ENCODE measurements around the gene P2RX1.

Gene P2RX1

DNA sequence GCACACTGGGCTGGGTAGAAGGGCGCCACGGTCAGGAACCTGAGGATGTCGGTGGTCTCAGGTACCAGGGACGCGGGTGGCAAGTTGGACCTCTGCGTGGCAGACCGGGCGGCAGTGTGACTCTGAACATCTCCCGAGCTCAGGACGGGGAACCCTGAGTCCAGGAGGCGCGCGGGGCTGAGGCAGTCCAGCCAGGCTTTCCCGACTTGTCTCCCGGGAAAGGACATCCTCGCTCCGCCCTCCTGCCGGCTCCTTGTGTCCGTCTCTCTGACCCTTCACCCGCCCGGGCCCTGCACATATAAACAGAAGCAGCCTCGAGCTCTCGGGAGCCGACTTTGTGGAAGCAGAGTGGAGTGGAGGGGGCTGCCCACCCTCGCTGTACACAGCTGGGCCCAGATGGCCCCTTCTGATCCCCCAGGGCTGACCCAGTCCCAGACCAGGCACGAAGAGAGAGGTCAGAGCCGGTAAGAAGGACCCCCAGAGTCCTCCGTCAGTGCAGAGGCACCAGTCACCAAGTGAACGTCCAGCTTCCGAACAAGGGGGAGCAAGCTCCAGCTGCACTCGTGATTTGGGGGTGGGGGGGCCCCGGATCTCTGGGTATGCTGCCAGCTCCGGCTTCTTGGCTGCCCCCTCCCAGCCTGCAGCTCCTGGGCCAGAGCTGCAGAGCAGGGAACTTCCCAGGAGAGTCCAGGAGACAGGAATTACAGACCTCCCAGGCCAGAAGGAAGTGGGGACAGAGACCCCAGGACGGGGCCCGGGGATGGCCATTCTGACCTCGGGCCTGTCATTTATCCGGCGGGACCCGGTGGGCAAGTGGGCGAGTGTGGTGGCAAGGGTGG is 8.5 kb upstream of the P2RX1 start:
- no peak overlapping the region for H3K4me3 ChIP-seq
- no peak for DNase-seq (ENCODE audit: low spot score in 2 of 2)
- H3K36me3 ChIP-seq (replicated peaks), result no peaks in the 10 kb centered on the region
- no peaks in the 10 kb centered on the region for H3K4me1 ChIP-seq
- H3K9me3 ChIP-seq, result no peaks in the 10 kb centered on the region
- no peaks in the 10 kb centered on the region for H3K27me3 ChIP-seq (ENCODE audit: low read depth)
- in situ Hi-C loops (cut with MboI; ENCODE audit: low sequenced_read_pairs), result no loop called here

DNA sequence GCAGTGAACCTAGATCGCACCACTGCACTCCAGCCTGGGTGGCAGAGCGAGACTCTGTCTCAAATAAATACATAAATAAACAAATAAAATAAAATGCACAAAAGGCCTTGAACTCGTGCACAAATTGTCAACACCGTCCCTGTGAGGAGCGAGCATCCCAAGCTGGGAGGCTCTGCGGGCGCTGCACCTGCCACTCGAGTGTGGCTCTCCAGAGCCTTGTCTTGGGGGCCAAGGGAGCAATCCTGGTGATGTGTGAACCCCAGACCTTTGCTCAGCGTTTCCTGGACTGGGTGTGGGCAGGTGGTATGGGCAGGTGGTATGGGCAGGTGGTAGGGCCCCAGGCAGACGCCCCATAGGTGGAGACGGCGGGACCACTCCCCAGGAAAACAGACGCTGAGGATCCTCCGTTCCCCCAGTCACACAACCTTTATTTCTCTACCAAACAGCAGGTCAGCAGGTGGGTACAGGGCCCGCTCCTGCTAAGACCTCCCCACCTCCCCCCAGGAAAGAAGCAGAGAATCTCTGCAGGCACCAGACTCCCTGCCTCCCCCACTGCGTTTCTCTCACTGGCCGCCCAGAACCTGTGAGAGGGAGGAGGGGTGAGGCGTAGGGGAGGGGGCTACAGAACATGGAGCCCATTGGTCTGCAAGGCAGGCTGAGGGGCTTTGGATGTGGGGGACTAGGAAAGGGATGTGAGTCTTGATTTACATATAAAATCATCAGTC is 7.4 kb upstream of the P2RX1 start:
- no peak overlapping the region for H3K4me3 ChIP-seq
- H3K9me3 ChIP-seq, result no peaks in the 10 kb centered on the region
- DNase-seq (ENCODE audit: low spot score in 2 of 2), result no peak
- in situ Hi-C loops (cut with MboI; ENCODE audit: low sequenced_read_pairs), result no loop called here
- H3K27me3 ChIP-seq (ENCODE audit: low read depth), result no peaks in the 10 kb centered on the region
- no peaks in the 10 kb centered on the region for H3K4me1 ChIP-seq
- no peaks in the 10 kb centered on the region for H3K36me3 ChIP-seq (replicated peaks)

DNA sequence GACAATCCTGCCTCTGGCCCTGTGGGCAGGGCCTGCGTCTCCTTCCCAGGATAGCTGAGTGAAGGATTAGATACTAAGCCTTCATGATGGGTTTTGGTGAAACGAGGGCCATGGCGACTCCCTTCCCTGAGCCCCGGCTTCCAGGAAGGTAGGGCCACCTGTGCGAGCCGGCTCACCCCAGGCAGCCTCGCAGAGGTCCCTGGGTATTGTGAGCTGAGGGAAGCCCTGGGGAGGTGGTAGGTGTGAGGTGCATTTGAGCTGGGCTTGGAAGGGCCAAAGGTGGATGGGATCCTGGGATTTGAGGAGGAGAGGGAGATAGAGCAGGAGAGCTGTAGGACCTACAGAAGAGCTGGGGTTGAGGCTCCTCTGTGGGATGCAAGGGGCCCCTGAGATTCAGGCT is 6.5 kb upstream of the P2RX1 start:
- in situ Hi-C loops (cut with MboI; ENCODE audit: low sequenced_read_pairs), result no loop called here
- Histone ChIP-seq H3K27me3 (ENCODE audit: low read depth) (no peaks in the 10 kb centered on the region), H3K36me3 (replicated peaks) (no peaks in the 10 kb centered on the region), H3K9me3 (no peaks in the 10 kb centered on the region), H3K4me1 (no peaks in the 10 kb centered on the region), H3K4me3 (no peak overlapping the region)
- no peak for DNase-seq (ENCODE audit: low spot score in 2 of 2)

DNA sequence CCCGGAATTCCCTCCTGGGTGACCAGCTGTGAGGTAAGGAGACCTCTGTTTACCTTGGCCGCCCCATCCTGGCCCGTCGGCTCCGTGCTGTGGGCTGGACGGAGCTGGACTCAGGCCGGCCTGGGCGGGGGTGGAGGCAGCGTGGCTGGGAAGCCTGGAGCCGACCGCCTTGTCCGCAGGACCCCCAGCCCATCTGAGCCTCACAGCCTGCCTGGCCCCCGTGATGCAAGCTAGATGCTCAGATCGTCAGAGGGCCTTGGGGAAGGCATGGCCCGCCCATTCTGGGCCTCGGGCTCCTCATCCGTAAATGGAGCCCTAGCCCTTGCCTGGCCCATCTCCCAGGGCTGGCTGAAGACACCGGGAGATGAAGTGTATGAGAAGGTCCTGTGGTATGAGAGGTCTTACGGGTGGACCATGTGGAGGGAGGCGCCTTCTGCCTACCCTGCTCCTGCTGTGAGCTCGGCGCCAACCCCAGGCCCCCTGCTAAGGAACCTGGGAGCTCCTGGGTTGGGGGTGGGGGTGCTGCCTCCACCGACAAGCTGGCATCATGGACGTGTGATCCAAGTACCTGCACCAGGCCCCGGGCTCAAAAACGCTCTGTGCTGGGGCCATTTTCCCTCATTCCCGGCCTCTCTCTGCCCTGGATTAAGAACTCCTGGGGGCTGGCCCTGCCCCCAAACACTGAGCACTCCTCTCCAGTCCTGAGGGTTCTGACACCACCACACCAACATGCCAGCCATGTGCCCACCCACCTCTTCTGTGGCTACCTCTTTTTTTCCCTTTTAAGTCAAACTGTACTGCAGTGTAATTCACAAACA is 5.4 kb upstream of the P2RX1 start:
- DNase-seq (ENCODE audit: low spot score in 2 of 2), result no peak
- H3K4me1 ChIP-seq, result no peaks in the 10 kb centered on the region
- in situ Hi-C loops (cut with MboI; ENCODE audit: low sequenced_read_pairs), result no loop called here
- no peak overlapping the region for H3K4me3 ChIP-seq
- H3K36me3 ChIP-seq (replicated peaks), result no peaks in the 10 kb centered on the region
- H3K27me3 ChIP-seq (ENCODE audit: low read depth), result no peaks in the 10 kb centered on the region
- no peaks in the 10 kb centered on the region for H3K9me3 ChIP-seq

DNA sequence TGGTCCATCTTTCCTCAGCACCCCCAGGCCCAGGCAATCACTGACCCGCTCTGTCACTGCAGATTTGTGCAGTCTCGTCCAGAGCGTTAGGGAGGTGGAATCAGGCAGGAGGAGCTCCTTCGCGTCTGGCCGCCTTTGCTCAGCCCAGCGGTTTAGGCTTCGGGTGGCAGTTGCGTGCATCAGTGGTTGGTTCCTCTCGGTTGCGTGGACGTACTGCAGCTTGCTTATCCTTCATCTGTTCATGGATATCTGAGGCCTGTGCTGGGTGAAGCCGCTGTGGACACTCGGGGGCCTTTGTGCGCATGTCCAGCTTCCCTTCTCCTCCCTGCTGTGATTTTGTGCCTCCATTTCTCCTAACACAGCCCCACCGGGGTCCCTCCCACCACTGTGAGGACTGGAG is 4.7 kb upstream of the P2RX1 start:
- Histone ChIP-seq H3K4me1 (no peaks in the 10 kb centered on the region), H3K9me3 (no peaks in the 10 kb centered on the region), H3K36me3 (replicated peaks) (no peaks in the 10 kb centered on the region), H3K4me3 (no peak overlapping the region), H3K27me3 (ENCODE audit: low read depth) (no peaks in the 10 kb centered on the region)
- in situ Hi-C loops (cut with MboI; ENCODE audit: low sequenced_read_pairs), result no loop called here
- no peak for DNase-seq (ENCODE audit: low spot score in 2 of 2)

DNA sequence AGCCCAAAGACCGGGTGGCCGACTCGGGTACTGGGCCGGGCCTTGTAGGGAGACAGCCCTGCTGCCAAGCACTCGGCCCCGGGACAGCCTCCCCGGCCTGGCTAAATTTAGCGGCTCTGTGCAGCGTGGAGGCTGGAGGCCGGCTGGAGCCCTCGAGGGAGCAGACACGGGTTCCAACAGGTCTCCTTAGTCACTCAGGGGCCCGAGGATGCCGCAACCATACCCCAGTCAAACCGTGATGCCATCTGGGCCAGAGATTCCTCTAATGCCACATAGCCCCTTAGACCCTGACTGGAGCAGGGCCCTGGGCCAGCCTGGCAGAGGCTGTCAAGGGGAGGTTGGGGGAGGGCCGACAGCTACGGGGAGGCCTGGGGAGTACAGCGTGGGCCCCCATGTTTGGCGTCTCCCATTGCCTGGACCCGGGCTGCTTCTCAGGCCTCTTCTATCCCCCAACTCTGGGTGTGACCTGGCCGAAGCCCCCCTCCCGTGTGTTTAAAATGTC is 2.9 kb upstream of the P2RX1 start:
- H3K9me3 ChIP-seq, result no peaks in the 10 kb centered on the region
- in situ Hi-C loops (cut with MboI; ENCODE audit: low sequenced_read_pairs), result no loop called here
- H3K4me1 ChIP-seq, result no peaks in the 10 kb centered on the region

DNA sequence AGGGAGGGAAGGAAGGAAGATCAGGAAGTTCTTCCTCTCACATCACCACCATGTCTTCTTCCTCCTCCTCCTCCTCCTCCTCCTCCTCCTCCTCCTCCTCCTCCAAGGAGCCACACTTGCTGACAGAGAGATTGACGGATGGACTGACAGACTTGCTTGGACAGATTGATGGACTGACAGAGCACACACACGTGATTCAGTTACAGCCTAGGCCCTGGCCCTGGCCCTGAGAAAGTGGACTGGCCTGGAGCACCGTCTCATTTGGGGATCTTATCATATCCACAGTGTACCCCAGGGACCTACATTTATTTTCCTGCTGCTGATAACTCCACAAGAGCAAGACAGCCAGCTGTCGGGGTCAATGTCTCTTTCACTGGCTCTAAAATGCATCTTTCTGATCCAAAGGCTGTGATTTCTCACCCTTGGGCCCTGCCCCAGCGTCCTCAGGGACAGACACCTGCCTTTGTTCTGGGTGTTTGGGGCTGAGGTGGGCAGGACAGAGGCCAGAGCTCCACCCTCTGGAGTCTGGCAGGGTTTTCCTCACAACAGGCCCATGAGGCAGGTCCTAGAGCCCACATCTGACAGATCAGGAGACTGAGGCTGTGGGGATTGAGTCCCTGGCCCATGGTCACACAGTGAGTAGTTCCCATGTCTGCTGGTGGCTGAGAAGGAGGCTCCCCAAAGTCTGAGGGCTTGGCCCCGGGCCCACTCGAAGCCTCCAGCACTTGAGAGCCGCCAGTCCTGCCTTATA is 2.3 kb upstream of the P2RX1 start:
- no peaks in the 10 kb centered on the region for H3K4me1 ChIP-seq
- H3K36me3 ChIP-seq (replicated peaks), result no peaks in the 10 kb centered on the region
- no peak for DNase-seq (ENCODE audit: low spot score in 2 of 2)
- no peak overlapping the region for H3K4me3 ChIP-seq
- H3K27me3 ChIP-seq (ENCODE audit: low read depth), result no peaks in the 10 kb centered on the region
- H3K9me3 ChIP-seq, result no peaks in the 10 kb centered on the region
- in situ Hi-C loops (cut with MboI; ENCODE audit: low sequenced_read_pairs), result no loop called here

More for the DNA sequence above, 2.9 kb upstream of the P2RX1 start:
- H3K36me3 ChIP-seq (replicated peaks), result no peaks in the 10 kb centered on the region
- no peak for DNase-seq (ENCODE audit: low spot score in 2 of 2)
- H3K27me3 ChIP-seq (ENCODE audit: low read depth), result no peaks in the 10 kb centered on the region
- no peak overlapping the region for H3K4me3 ChIP-seq

DNA sequence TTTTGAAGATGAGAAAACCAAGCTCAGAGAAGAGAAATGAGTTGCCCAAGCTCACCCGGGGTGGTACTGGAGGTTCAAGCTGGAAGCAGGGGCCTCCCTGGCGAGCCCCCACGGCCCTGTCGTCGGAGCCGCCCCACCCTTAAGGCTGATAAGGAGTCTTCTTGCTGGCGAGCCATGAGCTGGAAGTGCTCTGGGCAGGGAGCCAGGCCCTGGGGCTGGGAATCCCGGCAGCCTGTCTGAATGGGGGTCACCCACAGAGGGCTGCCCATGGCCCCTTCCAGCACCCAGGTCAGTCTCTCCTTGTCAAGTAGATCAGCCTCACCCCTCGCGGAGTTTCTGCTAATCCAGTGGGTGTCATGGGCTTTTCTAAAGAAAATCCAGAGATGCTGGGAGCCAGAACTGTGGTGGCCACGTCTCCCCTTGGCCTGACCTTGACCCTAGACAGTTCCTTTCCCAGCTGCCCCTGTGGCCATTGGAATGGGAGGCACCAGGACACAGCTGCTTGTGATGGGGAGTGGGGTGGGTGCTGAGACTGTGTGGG is 1.2 kb upstream of the P2RX1 start:
- Histone ChIP-seq H3K4me3 (no peak overlapping the region), H3K27me3 (ENCODE audit: low read depth) (no peaks in the 10 kb centered on the region), H3K9me3 (no peaks in the 10 kb centered on the region), H3K36me3 (replicated peaks) (no peaks in the 10 kb centered on the region), H3K4me1 (no peaks in the 10 kb centered on the region)
- in situ Hi-C loops (cut with MboI; ENCODE audit: low sequenced_read_pairs), result no loop called here
- DNase-seq (ENCODE audit: low spot score in 2 of 2), result peak in 1 of 2 experiments; percentile 41

DNA sequence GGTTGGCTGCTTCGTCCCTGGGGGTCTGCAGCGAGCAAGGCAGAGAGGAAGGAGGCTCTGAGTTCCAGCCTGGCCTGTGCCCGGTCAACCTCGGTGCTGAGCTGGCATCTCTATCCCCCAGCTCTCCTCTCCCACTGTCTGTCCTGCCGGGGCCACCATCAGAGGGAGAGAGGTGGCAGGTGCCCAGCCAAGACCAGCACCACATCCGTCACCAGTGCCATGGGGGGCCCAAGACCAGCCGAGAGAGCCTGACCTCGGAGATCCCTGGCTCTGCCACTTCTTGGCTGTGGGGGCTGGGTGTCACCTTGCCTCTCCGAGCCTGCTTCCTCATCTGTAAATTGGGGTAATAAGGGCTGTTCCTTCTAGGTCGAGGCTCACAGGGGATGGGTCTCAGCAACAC is 560 bp upstream of the P2RX1 start:
- in situ Hi-C loops (cut with MboI; ENCODE audit: low sequenced_read_pairs), result no loop called here
- no peak overlapping the region for H3K4me3 ChIP-seq
- no peak for DNase-seq (ENCODE audit: low spot score in 2 of 2)
- H3K4me1 ChIP-seq, result no peaks in the 10 kb centered on the region
- H3K9me3 ChIP-seq, result no peaks in the 10 kb centered on the region
- H3K36me3 ChIP-seq (replicated peaks), result no peaks in the 10 kb centered on the region
- no peaks in the 10 kb centered on the region for H3K27me3 ChIP-seq (ENCODE audit: low read depth)

DNA sequence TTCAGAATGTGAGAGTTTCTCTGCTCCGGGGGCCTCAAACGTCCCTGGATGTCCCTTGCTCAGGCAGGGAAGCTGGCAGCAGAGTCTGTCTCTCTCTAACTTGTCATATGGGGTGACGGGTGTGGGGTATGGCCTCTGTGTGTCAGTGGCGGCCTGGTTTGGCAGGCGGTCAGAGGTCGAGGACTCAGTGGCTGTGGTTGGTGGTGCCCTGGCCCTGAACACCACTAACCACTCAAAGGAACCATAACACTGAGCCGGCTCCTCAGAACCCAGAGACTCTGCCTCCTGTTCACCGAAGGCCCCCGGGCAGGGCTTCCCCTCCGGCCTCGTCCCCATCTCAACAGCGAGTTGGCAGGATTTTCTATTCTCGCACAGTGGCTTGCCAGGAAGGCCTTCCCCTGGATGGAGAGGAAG is 677 bp downstream of the P2RX1 start:
- DNase-seq (ENCODE audit: low spot score in 2 of 2), result no peak
- H3K4me1 ChIP-seq, result no peaks in the 10 kb centered on the region

DNA sequence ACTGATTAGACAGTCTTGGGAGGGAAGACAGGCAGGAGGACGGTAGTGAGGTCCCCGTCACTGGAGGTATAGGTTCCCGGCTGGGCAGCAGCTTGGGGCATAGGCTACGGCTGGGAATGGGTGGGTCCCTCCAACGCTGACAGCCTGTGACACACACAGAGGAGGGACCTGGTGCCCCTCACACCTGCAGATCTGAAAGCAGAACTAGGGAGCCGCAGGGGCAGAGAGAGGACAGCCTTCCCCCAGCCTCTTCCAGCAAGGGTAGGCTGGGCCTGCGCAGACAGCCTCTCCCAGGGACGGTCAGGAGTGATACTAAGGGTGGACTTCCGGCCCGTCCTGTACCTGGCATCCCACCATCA is 2.0 kb downstream of the P2RX1 start:
- Histone ChIP-seq H3K27me3 (ENCODE audit: low read depth) (no peaks in the 10 kb centered on the region), H3K4me1 (no peaks in the 10 kb centered on the region), H3K36me3 (replicated peaks) (no peaks in the 10 kb centered on the region), H3K9me3 (no peaks in the 10 kb centered on the region), H3K4me3 (no peak overlapping the region)
- in situ Hi-C loops (cut with MboI; ENCODE audit: low sequenced_read_pairs), result loop anchor here (5.0 kb wide), 1 partner anchor 88 kb away; no protein-coding TSS in a partner anchor
- no peak for DNase-seq (ENCODE audit: low spot score in 2 of 2)

More for the DNA sequence above, 677 bp downstream of the P2RX1 start:
- in situ Hi-C loops (cut with MboI; ENCODE audit: low sequenced_read_pairs), result no loop called here
- H3K27me3 ChIP-seq (ENCODE audit: low read depth), result no peaks in the 10 kb centered on the region
- no peaks in the 10 kb centered on the region for H3K36me3 ChIP-seq (replicated peaks)
- no peak overlapping the region for H3K4me3 ChIP-seq
- H3K9me3 ChIP-seq, result no peaks in the 10 kb centered on the region

DNA sequence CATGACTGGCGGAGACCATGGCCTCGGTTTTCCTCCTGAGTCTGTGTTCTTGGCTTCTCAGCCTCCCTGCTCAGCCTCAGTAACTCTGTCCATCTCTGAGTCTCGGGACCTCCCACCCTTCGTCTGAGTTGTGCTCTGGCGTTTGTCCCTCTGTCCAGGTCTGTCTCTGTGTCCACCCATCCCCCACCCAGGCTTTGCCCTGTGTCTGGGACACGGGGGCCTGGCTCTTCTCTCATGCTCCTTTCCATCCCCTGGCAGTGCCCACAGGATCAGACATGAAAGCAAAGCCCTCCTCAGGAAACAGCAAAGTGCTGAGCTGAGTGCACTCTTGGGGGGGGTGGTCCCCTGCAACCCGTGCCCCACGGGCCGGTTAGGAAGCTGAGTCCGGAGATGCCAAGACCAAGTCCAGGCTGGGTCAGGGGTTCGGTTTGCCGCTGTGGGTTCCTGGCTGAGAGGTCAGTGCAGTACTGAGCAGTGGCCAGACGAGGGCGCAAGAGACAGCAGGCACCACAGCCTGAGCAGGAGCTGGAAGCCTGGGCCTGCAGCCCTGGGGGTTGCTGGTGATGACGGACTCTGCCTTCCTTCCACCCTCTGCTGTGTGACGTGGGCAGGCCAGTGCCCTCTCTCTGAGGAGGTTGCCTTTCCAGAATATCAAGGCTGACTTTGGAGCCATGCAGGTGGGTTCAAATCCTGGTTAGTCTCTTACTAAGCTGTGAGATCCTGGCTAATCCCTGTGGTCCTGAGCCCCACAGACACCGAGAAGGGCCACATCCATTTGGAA is 2.5 kb downstream of the P2RX1 start:
- H3K4me3 ChIP-seq, result no peak overlapping the region
- H3K9me3 ChIP-seq, result no peaks in the 10 kb centered on the region
- no peaks in the 10 kb centered on the region for H3K36me3 ChIP-seq (replicated peaks)
- H3K4me1 ChIP-seq, result no peaks in the 10 kb centered on the region
- peak; percentile 33 to 88 for DNase-seq (ENCODE audit: low spot score in 2 of 2)
- H3K27me3 ChIP-seq (ENCODE audit: low read depth), result no peaks in the 10 kb centered on the region
- in situ Hi-C loops (cut with MboI; ENCODE audit: low sequenced_read_pairs), result loop anchor here (5.0 kb wide), 1 partner anchor 89 kb away; no protein-coding TSS in a partner anchor

Data from HAP-1 (cell line).